NCI-H1092 (cell line): ENCODE results near the gene ZFPL1.
A peak's percentile ranks its signal among the peaks of the same experiment; 100 is the strongest.

ENCODE experiments used
- DNase-seq: peaks from one replicate; lab custom pipeline; 2025; lab: John Stamatoyannopoulos, UW

ZFPL1 gene

GRCh38 chr11:65060913-65061408 lies 23.1 kb upstream of the ZFPL1 start:
- no peak for DNase-seq

GRCh38 chr11:65063532-65063931 lies 20.5 kb upstream of the ZFPL1 start:
- no peak for DNase-seq

- DNase-seq: no peak
These were observed 19.2 kb upstream of the ZFPL1 start for GRCh38 chr11:65064847-65065240.

GRCh38 chr11:65065851-65066250 lies 18.2 kb upstream of the ZFPL1 start:
- no peak for DNase-seq

GRCh38 chr11:65066315-65066714 lies 17.7 kb upstream of the ZFPL1 start:
- no peak for DNase-seq

GRCh38 chr11:65066805-65067291 lies 17.2 kb upstream of the ZFPL1 start:
- no peak for DNase-seq

GRCh38 chr11:65067446-65067845 lies 16.6 kb upstream of the ZFPL1 start:
- DNase-seq: no peak

- no peak for DNase-seq
These were observed 14.8 kb upstream of the ZFPL1 start for GRCh38 chr11:65069217-65069616.

- DNase-seq: no peak
These were observed 12.0 kb upstream of the ZFPL1 start for GRCh38 chr11:65071907-65072630.

- DNase-seq: no peak
These were observed 11.4 kb upstream of the ZFPL1 start for GRCh38 chr11:65072631-65072966.

- no peak for DNase-seq
These were observed 6.6 kb upstream of the ZFPL1 start for GRCh38 chr11:65077451-65077850.

- peak; percentile 9 for DNase-seq
These were observed 5.9 kb upstream of the ZFPL1 start for GRCh38 chr11:65078151-65078550.

GRCh38 chr11:65078786-65079342 lies 5.2 kb upstream of the ZFPL1 start:
- DNase-seq: no peak

- no peak for DNase-seq
These were observed 738 bp upstream of the ZFPL1 start for GRCh38 chr11:65083134-65083833.

- DNase-seq: no peak
These were observed 765 bp downstream of the ZFPL1 start for GRCh38 chr11:65084598-65085375.

- DNase-seq: no peak
These were observed 1.4 kb downstream of the ZFPL1 start for GRCh38 chr11:65085446-65085845.

- DNase-seq: no peak
These were observed 2.8 kb downstream of the ZFPL1 start for GRCh38 chr11:65086809-65087208.

- no peak for DNase-seq
These were observed 3.2 kb downstream of the ZFPL1 start for GRCh38 chr11:65087216-65087615.

- no peak for DNase-seq
These were observed 3.8 kb downstream of the ZFPL1 start for GRCh38 chr11:65087827-65088226.

- DNase-seq: no peak
These were observed 5.6 kb downstream of the ZFPL1 start for GRCh38 chr11:65089621-65090020.

GRCh38 chr11:65090628-65091027 lies 6.6 kb downstream of the ZFPL1 start:
- DNase-seq: no peak

GRCh38 chr11:65095427-65095826 lies 11.4 kb downstream of the ZFPL1 start:
- DNase-seq: no peak
